ENCODE measurements around the gene C2orf80. TPM values are rescaled to one million over a fixed set of nuclear protein-coding genes. Genes with fewer than 3 reads are reported as not detected.

Gene C2orf80
- polyA plus RNA-seq, 1 donor from 2014 or later: 71.5 TPM

DNA sequence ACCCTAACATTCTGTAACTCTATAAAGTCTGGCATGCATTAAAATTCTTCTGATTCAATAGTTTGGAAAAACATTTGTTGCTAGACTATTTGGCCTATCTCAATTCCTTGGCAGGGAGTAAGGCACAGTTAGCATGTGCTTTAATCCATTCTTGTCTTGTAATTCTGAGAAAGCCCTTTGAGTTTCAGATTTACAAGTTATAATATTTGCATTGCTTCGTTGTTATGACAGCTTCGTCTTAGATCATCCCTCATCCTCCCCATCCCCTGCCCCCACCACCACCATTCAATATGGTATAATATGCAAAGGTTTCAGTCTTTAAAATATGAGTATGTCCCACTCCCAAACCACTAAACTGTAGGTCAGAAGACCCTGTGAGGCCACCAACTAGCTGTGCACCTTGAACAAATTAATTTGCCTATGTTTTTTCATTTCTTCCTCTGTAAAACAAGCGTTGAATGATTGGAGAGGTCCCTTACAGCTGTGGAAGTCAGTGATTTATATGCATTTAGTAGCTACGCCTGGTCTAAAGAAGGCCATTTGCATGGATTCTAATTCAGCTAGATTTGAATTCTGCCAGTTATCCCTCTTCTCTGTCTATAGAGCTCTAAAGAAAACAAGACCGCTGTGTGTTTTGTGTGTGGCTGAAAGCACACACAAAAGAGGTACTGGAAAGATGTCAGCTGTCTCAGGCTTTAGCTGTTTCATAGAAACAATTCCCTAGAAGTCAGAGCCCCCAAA is 591 bp downstream of the C2orf80 start:
- H3K9me2 ChIP-seq (ENCODE audit: insufficient read depth, low read length): no peaks in the 10 kb centered on the region
- H3K9ac ChIP-seq (ENCODE audit: low read length): peak overlapping the region; percentile 87
- no peak for TF ChIP-seq RAD21 (conservative IDR thresholded peaks at IDR 0.05)
- TF ChIP-seq EP300 (conservative IDR thresholded peaks at IDR 0.05; ENCODE audit: poor library complexity, severe bottlenecking): no peak
- TF ChIP-seq MXI1 (conservative IDR thresholded peaks at IDR 0.05; ENCODE audit: poor library complexity, severe bottlenecking): no peak
- peak overlapping the region; percentile 67 for H3K4me3 ChIP-seq (ENCODE audit: low read length)
- no peaks in the 10 kb centered on the region for H3K36me3 ChIP-seq (ENCODE audit: insufficient read depth, low read length)
- H3K27me3 ChIP-seq (ENCODE audit: insufficient read depth, low read depth, low read length): no peaks in the 10 kb centered on the region
- H3K4me2 ChIP-seq (ENCODE audit: low read length): peak overlapping the region; percentile 78
- H3K27ac ChIP-seq (ENCODE audit: low read length): peak overlapping the region; percentile 99
- no peaks in the 10 kb centered on the region for H4K20me1 ChIP-seq (ENCODE audit: insufficient read depth)
- no peaks in the 10 kb centered on the region for H3F3A ChIP-seq (ENCODE audit: insufficient read depth, low read length, poor library complexity, severe bottlenecking)
- H2AFZ ChIP-seq (ENCODE audit: low read depth, low read length): peak overlapping the region; percentile 97
- H3K9me3 ChIP-seq (ENCODE audit: low read length): no peaks in the 10 kb centered on the region
- H3K79me2 ChIP-seq (replicated peaks; ENCODE audit: insufficient read depth, low read length): peaks cover 3% of the 10 kb centered on the region

DNA sequence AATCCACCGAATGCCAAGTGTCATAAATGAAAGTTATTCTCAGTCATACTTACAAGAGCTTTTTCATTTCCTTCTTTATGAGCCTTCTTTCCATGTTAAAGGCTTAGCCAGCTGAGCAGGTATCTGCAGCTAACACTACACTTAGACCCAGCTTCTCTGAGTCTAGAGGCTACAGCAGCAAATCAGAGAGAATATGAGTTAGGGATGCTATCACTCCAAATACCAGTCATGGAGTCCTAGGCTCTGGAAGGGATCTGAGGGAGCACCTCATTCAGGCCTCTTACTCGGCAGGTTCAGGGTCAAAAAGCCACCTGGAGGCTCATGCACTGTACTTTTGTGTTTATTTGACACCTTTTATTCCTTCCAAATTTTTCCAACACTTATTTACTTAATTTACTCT is 2.9 kb downstream of the C2orf80 start:
- Histone ChIP-seq H3K27me3 (ENCODE audit: insufficient read depth, low read depth, low read length) (no peaks in the 10 kb centered on the region), H3K9me3 (ENCODE audit: low read length) (no peaks in the 10 kb centered on the region), H3K4me2 (ENCODE audit: low read length) (no peak overlapping the region), H3F3A (ENCODE audit: insufficient read depth, low read length, poor library complexity, severe bottlenecking) (no peaks in the 10 kb centered on the region), H4K20me1 (ENCODE audit: insufficient read depth) (no peaks in the 10 kb centered on the region), H3K9ac (ENCODE audit: low read length) (no peak overlapping the region), H2AFZ (ENCODE audit: low read depth, low read length) (no peak overlapping the region), H3K27ac (ENCODE audit: low read length) (no peak overlapping the region), H3K4me3 (ENCODE audit: low read length) (peak overlapping the region; percentile 51), H3K36me3 (ENCODE audit: insufficient read depth, low read length) (no peaks in the 10 kb centered on the region), H3K9me2 (ENCODE audit: insufficient read depth, low read length) (no peaks in the 10 kb centered on the region), H3K79me2 (replicated peaks; ENCODE audit: insufficient read depth, low read length) (peaks cover 3% of the 10 kb centered on the region)
- no peak for TF ChIP-seq POLR2AphosphoS5 (IDR thresholded peaks at IDR 0.05)
- TF ChIP-seq, protein P1, sequence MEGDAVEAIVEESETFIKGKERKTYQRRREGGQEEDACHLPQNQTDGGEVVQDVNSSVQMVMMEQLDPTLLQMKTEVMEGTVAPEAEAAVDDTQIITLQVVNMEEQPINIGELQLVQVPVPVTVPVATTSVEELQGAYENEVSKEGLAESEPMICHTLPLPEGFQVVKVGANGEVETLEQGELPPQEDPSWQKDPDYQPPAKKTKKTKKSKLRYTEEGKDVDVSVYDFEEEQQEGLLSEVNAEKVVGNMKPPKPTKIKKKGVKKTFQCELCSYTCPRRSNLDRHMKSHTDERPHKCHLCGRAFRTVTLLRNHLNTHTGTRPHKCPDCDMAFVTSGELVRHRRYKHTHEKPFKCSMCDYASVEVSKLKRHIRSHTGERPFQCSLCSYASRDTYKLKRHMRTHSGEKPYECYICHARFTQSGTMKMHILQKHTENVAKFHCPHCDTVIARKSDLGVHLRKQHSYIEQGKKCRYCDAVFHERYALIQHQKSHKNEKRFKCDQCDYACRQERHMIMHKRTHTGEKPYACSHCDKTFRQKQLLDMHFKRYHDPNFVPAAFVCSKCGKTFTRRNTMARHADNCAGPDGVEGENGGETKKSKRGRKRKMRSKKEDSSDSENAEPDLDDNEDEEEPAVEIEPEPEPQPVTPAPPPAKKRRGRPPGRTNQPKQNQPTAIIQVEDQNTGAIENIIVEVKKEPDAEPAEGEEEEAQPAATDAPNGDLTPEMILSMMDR (IDR thresholded peaks at IDR 0.05; ENCODE audit: poor library complexity, severe bottlenecking): no peak
- TF ChIP-seq RAD21 (conservative IDR thresholded peaks at IDR 0.05): no peak
- TF ChIP-seq, protein P2, sequence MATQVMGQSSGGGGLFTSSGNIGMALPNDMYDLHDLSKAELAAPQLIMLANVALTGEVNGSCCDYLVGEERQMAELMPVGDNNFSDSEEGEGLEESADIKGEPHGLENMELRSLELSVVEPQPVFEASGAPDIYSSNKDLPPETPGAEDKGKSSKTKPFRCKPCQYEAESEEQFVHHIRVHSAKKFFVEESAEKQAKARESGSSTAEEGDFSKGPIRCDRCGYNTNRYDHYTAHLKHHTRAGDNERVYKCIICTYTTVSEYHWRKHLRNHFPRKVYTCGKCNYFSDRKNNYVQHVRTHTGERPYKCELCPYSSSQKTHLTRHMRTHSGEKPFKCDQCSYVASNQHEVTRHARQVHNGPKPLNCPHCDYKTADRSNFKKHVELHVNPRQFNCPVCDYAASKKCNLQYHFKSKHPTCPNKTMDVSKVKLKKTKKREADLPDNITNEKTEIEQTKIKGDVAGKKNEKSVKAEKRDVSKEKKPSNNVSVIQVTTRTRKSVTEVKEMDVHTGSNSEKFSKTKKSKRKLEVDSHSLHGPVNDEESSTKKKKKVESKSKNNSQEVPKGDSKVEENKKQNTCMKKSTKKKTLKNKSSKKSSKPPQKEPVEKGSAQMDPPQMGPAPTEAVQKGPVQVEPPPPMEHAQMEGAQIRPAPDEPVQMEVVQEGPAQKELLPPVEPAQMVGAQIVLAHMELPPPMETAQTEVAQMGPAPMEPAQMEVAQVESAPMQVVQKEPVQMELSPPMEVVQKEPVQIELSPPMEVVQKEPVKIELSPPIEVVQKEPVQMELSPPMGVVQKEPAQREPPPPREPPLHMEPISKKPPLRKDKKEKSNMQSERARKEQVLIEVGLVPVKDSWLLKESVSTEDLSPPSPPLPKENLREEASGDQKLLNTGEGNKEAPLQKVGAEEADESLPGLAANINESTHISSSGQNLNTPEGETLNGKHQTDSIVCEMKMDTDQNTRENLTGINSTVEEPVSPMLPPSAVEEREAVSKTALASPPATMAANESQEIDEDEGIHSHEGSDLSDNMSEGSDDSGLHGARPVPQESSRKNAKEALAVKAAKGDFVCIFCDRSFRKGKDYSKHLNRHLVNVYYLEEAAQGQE (IDR thresholded peaks at IDR 0.05; ENCODE audit: borderline replicate concordance): no peak

DNA sequence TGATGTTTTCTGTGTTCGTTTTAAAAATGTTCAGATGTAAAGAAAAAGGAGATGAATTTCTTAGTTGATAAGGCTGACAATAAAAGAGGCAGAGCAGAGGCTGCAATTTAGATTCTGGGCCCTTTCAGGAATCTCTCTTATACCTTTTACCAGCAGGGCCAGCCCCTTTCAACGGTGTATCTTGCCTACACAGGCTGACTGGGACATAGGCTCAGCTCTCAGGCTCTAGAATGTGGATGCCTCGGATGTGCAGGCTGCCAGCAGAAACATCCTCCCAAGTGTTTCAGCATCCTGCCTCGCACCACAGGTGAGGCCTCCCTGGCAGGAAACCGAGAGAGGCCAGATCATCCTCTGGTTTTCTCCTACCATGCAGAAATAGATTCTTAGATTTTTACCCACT is 3.4 kb downstream of the C2orf80 start:
- H3K4me2 ChIP-seq (ENCODE audit: low read length): peak overlapping the region; percentile 17
- H3K9me2 ChIP-seq (ENCODE audit: insufficient read depth, low read length): no peaks in the 10 kb centered on the region
- H3K27ac ChIP-seq (ENCODE audit: low read length): no peak overlapping the region
- peak overlapping the region; percentile 51 for H3K4me3 ChIP-seq (ENCODE audit: low read length)
- H3F3A ChIP-seq (ENCODE audit: insufficient read depth, low read length, poor library complexity, severe bottlenecking): no peaks in the 10 kb centered on the region
- no peak overlapping the region for H3K9ac ChIP-seq (ENCODE audit: low read length)
- H3K9me3 ChIP-seq (ENCODE audit: low read length): no peaks in the 10 kb centered on the region
- H2AFZ ChIP-seq (ENCODE audit: low read depth, low read length): no peak overlapping the region
- no peaks in the 10 kb centered on the region for H4K20me1 ChIP-seq (ENCODE audit: insufficient read depth)
- H3K79me2 ChIP-seq (replicated peaks; ENCODE audit: insufficient read depth, low read length): peaks cover 3% of the 10 kb centered on the region
- TF ChIP-seq TAF1 (IDR thresholded peaks at IDR 0.05; ENCODE audit: low read depth): no peak
- TF ChIP-seq RAD21 (conservative IDR thresholded peaks at IDR 0.05): no peak
- no peak for TF ChIP-seq MXI1 (conservative IDR thresholded peaks at IDR 0.05; ENCODE audit: poor library complexity, severe bottlenecking)
- no peak for TF ChIP-seq SMC3 (conservative IDR thresholded peaks at IDR 0.05; ENCODE audit: poor library complexity)
- H3K36me3 ChIP-seq (ENCODE audit: insufficient read depth, low read length): no peaks in the 10 kb centered on the region
- H3K27me3 ChIP-seq (ENCODE audit: insufficient read depth, low read depth, low read length): no peaks in the 10 kb centered on the region

All from neural cell (in vitro differentiated cells).